ENCODE data around the gene DNAJA3.

Gene DNAJA3

GRCh38 chr16:4435337-4436067 is 9.8 kb downstream of the DNAJA3 start:
- DNase-seq, result no peak

- no peak for DNase-seq
Measured at GRCh38 chr16:4437366-4437765, 11.7 kb downstream of the DNAJA3 start.

GRCh38 chr16:4442371-4442770 is 16.7 kb downstream of the DNAJA3 start:
- DNase-seq, result no peak

GRCh38 chr16:4443271-4443670 is 17.6 kb downstream of the DNAJA3 start:
- DNase-seq, result no peak

GRCh38 chr16:4443986-4444385 is 18.3 kb downstream of the DNAJA3 start:
- DNase-seq, result no peak

GRCh38 chr16:4450430-4450829 is 24.8 kb downstream of the DNAJA3 start:
- DNase-seq, result no peak

- DNase-seq, result no peak
Measured at GRCh38 chr16:4450931-4451519, 25.4 kb downstream of the DNAJA3 start.

GRCh38 chr16:4452674-4453073 is 27.0 kb downstream of the DNAJA3 start:
- no peak for DNase-seq

- no peak for DNase-seq
Measured at GRCh38 chr16:4454623-4455022, 29.0 kb downstream of the DNAJA3 start.

- DNase-seq, result no peak
Measured at GRCh38 chr16:4455081-4455480, 29.4 kb downstream of the DNAJA3 start.

GRCh38 chr16:4455951-4456350 is 30.3 kb downstream of the DNAJA3 start:
- no peak for DNase-seq

GRCh38 chr16:4460936-4461249 is 35.2 kb downstream of the DNAJA3 start:
- no peak for DNase-seq

GRCh38 chr16:4461250-4462085 is 35.8 kb downstream of the DNAJA3 start:
- DNase-seq, result peak in 1 of 3 experiments; percentile 25

- DNase-seq, result no peak
Measured at GRCh38 chr16:4463522-4464163, 38.0 kb downstream of the DNAJA3 start.

- DNase-seq, result no peak
Measured at GRCh38 chr16:4465977-4466779, 40.5 kb downstream of the DNAJA3 start.

GRCh38 chr16:4467916-4468315 is 42.2 kb downstream of the DNAJA3 start:
- no peak for DNase-seq

GRCh38 chr16:4468972-4469371 is 43.3 kb downstream of the DNAJA3 start:
- DNase-seq, result no peak

GRCh38 chr16:4471869-4472268 is 46.2 kb downstream of the DNAJA3 start:
- DNase-seq, result no peak

GRCh38 chr16:4472880-4473279 is 47.2 kb downstream of the DNAJA3 start:
- DNase-seq, result no peak

GRCh38 chr16:4474192-4474961 is 48.7 kb downstream of the DNAJA3 start, which contains the start of gene NMRAL1:
NMRAL1 (minus strand) TSS chr16:4474625; CDS start chr16:4474132, 493 bp downstream.
- DNase-seq, result peak; percentile 79 to 97 (median 94)

Measured in NCI-H1417 (cell line).